NOMO-1 (cell line): ENCODE results near the gene ZMIZ1.

Experiments used
- DNase-seq, 2 experiments: peaks; one replicate each; lab custom pipeline; 2025; ENCODE audit not compliant: unreplicated experiment in 2 of 2; lab: John Stamatoyannopoulos, UW

ZMIZ1 gene

DNA sequence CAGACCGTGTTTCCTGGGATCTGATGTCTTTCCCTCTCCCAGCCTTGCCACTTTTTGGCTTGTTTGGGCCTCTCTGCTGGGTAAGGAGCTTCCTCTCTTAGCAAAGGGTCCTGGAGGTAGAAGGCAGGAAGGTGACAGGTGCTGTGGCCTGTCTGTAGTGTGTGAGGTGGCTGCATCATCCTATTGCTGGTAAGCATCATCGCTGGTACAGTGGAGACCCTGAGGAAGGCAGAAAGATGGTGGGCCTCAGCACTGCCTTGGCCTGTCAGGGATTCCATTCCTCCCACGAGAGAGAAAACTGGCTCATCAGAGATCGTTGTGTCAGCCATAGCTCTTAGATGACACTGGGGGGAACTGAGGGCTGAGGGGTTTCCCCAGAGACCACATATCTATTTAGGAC, 46.5 kb downstream of the ZMIZ1 start:
- DNase-seq: no peak

GRCh38 chr10:79116368-79116767, 47.6 kb downstream of the ZMIZ1 start:
- no peak for DNase-seq

GRCh38 chr10:79116801-79117723, 48.3 kb downstream of the ZMIZ1 start:
- no peak for DNase-seq

DNA sequence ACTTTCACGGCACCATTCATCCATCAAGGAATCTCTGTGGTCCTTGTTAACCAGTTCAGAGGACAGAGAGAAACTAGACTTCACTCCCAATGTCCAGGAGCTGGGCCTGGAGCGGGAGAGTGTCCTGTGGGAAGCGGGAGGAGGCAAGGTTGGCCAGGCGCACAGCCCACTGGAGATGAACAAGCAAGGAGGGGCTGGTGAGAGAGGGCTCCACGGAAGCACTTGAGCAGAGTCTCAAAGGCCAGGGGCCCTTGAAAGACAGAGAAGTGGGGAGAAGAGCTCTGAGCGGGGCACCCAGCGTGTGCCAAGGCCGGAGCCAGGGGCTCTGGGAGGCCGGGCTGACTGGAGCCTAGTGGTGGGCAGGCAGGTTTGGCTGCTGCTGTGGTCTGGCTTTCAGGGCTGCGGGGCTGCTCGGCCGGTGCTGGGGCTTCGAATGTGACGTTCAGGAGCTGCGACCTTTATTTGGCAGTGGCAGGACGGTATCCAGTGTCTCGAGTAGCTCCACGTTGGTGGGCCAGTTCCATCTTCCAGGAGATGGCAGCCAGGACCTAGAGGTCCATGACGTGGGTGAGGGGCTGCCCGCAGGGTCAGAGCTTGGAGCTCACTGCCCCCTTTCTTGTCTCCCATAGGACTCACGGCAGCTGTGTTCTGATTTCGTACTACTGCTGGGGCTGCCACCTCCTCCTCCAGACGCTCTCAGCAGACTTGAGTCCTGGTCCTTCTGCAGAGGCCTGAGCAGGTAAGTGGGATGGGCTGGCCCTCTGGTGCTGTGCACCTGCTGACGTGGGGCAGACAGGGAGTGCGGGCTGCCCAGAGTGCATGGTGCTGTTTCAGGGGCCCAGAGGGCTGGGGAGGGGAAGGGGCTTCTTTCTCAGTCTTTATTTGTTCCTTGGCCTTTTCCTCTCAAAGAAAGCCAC, 49.8 kb downstream of the ZMIZ1 start:
- DNase-seq: no peak

- no peak for DNase-seq
Measured at GRCh38 chr10:79119306-79119705, 50.5 kb downstream of the ZMIZ1 start.

GRCh38 chr10:79123547-79123963, 54.8 kb downstream of the ZMIZ1 start:
- no peak for DNase-seq

DNA sequence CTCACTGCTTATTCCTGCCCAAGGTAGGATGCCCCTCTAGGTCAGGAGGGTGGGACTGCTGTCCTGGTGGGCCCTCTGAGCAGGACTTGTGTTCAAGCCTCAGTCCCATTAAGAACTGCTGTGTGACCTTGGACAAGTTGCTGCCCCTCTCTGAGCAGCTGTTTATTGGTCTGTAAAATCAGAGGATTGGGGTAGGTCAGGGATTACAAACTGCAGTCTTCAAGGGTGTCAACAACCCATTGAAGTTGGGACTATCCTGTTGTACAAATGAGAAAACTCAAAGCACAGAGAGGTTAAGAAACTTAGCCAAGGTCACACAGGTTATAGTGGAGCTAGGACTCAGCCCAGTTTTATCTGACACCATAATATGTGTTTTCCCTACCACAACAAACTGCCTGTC, 55.3 kb downstream of the ZMIZ1 start:
- DNase-seq: no peak

- DNase-seq: no peak
Measured at GRCh38 chr10:79125092-79125491, 56.3 kb downstream of the ZMIZ1 start.

- no peak for DNase-seq
Measured at GRCh38 chr10:79126351-79127080, 57.8 kb downstream of the ZMIZ1 start.

- DNase-seq: peak; percentile 52 to 62
Measured at GRCh38 chr10:79127151-79127961, 58.6 kb downstream of the ZMIZ1 start.

- no peak for DNase-seq
Measured at GRCh38 chr10:79128241-79128922, 59.6 kb downstream of the ZMIZ1 start.

DNA sequence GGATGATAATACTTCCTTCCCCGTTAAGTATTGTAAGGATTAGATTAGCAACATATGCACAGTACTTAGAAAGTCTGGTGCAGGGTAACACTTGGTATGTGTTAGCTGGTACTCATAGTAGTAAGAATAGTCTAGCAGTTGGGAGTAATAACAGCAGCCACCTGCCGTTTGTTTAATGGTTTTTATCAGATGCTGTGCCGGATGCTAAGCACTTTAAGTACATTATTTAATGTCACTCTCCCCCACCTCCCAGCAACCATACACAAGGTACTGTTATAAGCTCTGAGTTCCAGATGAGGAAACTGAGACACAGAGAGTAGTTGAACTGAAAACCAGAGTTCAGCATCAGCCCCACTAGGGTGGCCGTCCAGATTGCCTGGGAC, 60.1 kb downstream of the ZMIZ1 start:
- DNase-seq: no peak

- DNase-seq: peak in 1 of 2 experiments; percentile 1
Measured at GRCh38 chr10:79129361-79129997, 60.7 kb downstream of the ZMIZ1 start.

GRCh38 chr10:79130255-79130654, 61.5 kb downstream of the ZMIZ1 start:
- DNase-seq: no peak

- no peak for DNase-seq
Measured at GRCh38 chr10:79130846-79131245, 62.1 kb downstream of the ZMIZ1 start.

GRCh38 chr10:79131836-79132631, 63.3 kb downstream of the ZMIZ1 start:
- DNase-seq: peak in 1 of 2 experiments; percentile 10

DNA sequence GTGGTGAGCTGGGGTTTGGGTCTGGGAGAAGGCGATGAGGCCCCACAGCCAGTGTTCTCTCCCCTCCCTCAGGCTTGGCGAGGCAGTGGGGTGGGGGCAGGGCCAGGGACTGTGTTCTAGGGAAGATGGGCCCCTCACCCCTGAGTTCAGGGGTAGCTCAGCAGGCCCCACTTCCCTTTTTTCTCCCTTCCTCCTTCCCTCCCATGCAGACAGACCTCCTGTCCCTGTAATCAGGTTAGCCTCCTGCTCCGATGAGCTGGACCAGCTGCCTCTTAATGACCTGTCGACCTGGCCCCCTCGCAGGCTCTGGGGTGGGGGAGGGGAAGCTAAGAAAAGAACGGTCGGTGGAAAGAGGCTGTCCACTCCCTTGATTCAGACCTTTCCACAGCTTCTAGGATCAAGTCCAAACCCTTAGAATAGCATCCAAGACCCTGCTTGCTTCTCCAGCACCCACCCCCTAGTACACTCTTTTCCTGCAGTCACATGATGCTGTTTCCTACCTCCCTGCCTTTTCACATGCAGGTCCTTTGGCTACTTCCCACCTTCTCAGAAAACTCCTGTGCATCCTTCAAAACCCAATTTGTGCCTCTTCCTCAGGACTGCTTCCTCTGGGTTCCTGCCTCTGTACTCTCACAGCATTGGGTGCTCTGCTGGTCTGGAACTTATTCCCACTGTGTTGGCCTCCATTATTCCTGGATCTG, 64.1 kb downstream of the ZMIZ1 start:
- DNase-seq: peak; percentile 61 to 62

DNA sequence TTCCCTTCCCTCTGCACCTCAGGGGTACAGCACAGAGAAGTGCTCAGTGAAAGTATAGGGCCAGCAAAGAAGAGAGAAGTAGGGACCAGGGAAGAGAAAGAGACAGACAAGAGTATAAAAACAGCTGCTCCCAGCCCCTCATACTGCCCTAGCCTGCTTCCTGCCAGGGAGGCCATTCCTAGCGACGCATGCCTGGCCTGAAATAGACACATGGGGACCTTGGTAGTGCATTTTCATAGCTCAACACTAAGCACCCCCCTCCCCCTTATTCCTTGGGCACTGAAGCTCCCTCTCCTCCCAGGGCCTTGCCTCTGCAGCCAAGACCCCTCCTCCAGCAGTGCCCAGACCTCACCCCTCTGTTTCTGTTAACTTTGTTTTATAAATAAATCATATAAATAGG, 64.7 kb downstream of the ZMIZ1 start:
- DNase-seq: peak in 1 of 2 experiments; percentile 2
